Measurements from ENCODE around the gene LRFN5.

LRFN5 gene

GRCh38 chr14:41608681-41609390, 2.2 kb downstream of the LRFN5 start:
- Mint-ChIP-seq H3K27ac (no peak overlapping the region), H3K27me3 (ENCODE audit: low read depth) (peaks cover 75% of the 10 kb centered on the region), H3K9me3 (no peaks in the 10 kb centered on the region), H3K4me1 (ENCODE audit: low read depth) (peaks cover 9% of the 10 kb centered on the region), H3K36me3 (ENCODE audit: low read depth) (no peaks in the 10 kb centered on the region), H3K4me3 (no peak overlapping the region)
- DNase-seq (ENCODE audit: low spot score) = no peak

GRCh38 chr14:41609704-41610183, 3.1 kb downstream of the LRFN5 start:
- H3K4me3 Mint-ChIP-seq = no peak overlapping the region
- no peak overlapping the region for H3K27ac Mint-ChIP-seq
- H3K36me3 Mint-ChIP-seq (ENCODE audit: low read depth) = no peaks in the 10 kb centered on the region
- peaks cover 67% of the 10 kb centered on the region for H3K27me3 Mint-ChIP-seq (ENCODE audit: low read depth)
- no peak for DNase-seq (ENCODE audit: low spot score)
- peaks cover 7% of the 10 kb centered on the region for H3K4me1 Mint-ChIP-seq (ENCODE audit: low read depth)
- H3K9me3 Mint-ChIP-seq = no peaks in the 10 kb centered on the region

- H3K4me3 Mint-ChIP-seq = no peak overlapping the region
- H3K36me3 Mint-ChIP-seq (ENCODE audit: low read depth) = no peaks in the 10 kb centered on the region
- no peaks in the 10 kb centered on the region for H3K9me3 Mint-ChIP-seq
- H3K4me1 Mint-ChIP-seq (ENCODE audit: low read depth) = no peaks in the 10 kb centered on the region
- no peak overlapping the region for H3K27ac Mint-ChIP-seq
- H3K27me3 Mint-ChIP-seq (ENCODE audit: low read depth) = peaks cover 17% of the 10 kb centered on the region
- DNase-seq (ENCODE audit: low spot score) = no peak
Measured at GRCh38 chr14:41615011-41615595, 8.4 kb downstream of the LRFN5 start.

DNA sequence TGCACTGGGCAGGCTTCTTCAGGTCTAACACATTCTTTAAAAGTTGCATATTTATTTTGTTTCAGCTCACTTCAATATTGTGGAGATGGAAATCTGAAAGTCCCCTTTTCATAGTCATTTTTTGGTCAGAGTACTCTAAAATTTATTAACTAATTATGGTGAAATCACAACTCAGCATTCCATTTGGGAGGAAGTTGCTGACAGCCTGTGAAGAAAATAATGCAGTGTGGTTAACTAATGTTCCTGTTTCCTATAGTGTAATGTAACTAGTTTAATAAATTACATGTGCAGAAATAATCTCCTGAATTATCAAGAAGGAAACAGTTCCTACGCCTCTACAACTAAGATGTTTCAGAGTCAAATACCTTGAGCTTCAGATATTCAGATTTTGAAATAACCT, 17.1 kb downstream of the LRFN5 start:
- DNase-seq (ENCODE audit: low spot score) = no peak
- Mint-ChIP-seq H3K4me3 (no peak overlapping the region), H3K9me3 (no peaks in the 10 kb centered on the region), H3K4me1 (ENCODE audit: low read depth) (no peaks in the 10 kb centered on the region), H3K27ac (no peak overlapping the region), H3K36me3 (ENCODE audit: low read depth) (no peaks in the 10 kb centered on the region), H3K27me3 (ENCODE audit: low read depth) (no peaks in the 10 kb centered on the region)

GRCh38 chr14:41629876-41630275, 23.2 kb downstream of the LRFN5 start:
- Mint-ChIP-seq H3K4me3 (no peak overlapping the region), H3K27ac (no peak overlapping the region), H3K9me3 (no peaks in the 10 kb centered on the region), H3K4me1 (ENCODE audit: low read depth) (no peaks in the 10 kb centered on the region), H3K27me3 (ENCODE audit: low read depth) (no peaks in the 10 kb centered on the region), H3K36me3 (ENCODE audit: low read depth) (no peaks in the 10 kb centered on the region)
- DNase-seq (ENCODE audit: low spot score) = no peak

DNA sequence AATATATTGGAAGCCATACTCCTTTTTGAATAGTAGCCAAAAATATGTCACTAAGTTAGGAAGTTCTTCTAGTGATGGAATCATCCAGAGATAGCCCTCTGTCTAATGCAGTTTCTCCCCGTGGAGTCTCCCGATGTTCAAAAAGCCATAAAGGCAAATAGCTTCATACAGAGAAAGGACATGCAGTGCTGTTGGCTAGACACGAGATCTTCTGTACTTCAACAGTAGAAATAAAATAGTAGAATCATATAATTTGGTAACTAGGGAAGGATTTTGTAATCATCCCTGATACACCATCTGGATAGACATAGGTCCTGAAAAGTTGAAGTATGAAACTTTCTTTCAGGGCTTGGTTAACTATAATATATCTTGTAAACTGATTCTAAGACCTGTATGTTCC, 27.6 kb downstream of the LRFN5 start:
- Mint-ChIP-seq H3K36me3 (ENCODE audit: low read depth) (no peaks in the 10 kb centered on the region), H3K27me3 (ENCODE audit: low read depth) (no peaks in the 10 kb centered on the region), H3K27ac (no peak overlapping the region), H3K4me1 (ENCODE audit: low read depth) (no peaks in the 10 kb centered on the region), H3K4me3 (no peak overlapping the region), H3K9me3 (no peaks in the 10 kb centered on the region)
- DNase-seq (ENCODE audit: low spot score) = no peak

- Mint-ChIP-seq H3K27me3 (ENCODE audit: low read depth) (no peaks in the 10 kb centered on the region), H3K36me3 (ENCODE audit: low read depth) (no peaks in the 10 kb centered on the region), H3K27ac (no peak overlapping the region), H3K4me1 (ENCODE audit: low read depth) (no peaks in the 10 kb centered on the region), H3K9me3 (no peaks in the 10 kb centered on the region), H3K4me3 (no peak overlapping the region)
- DNase-seq (ENCODE audit: low spot score) = no peak
Measured at GRCh38 chr14:41636492-41637392, 30.1 kb downstream of the LRFN5 start.

- DNase-seq (ENCODE audit: low spot score) = no peak
- Mint-ChIP-seq H3K27ac (no peak overlapping the region), H3K4me3 (no peak overlapping the region), H3K9me3 (no peaks in the 10 kb centered on the region), H3K27me3 (ENCODE audit: low read depth) (no peaks in the 10 kb centered on the region), H3K36me3 (ENCODE audit: low read depth) (no peaks in the 10 kb centered on the region), H3K4me1 (ENCODE audit: low read depth) (no peaks in the 10 kb centered on the region)
Measured at GRCh38 chr14:41641690-41642089, 35.0 kb downstream of the LRFN5 start.

- Mint-ChIP-seq H3K4me3 (no peak overlapping the region), H3K36me3 (ENCODE audit: low read depth) (no peaks in the 10 kb centered on the region), H3K27me3 (ENCODE audit: low read depth) (no peaks in the 10 kb centered on the region)
Measured at GRCh38 chr14:41642367-41642766, 35.7 kb downstream of the LRFN5 start.

GRCh38 chr14:41642789-41643188, 36.1 kb downstream of the LRFN5 start:
- no peak overlapping the region for H3K27ac Mint-ChIP-seq
- no peaks in the 10 kb centered on the region for H3K36me3 Mint-ChIP-seq (ENCODE audit: low read depth)

More at GRCh38 chr14:41642367-41642766, 35.7 kb downstream of the LRFN5 start:
- Mint-ChIP-seq H3K4me1 (ENCODE audit: low read depth) (no peaks in the 10 kb centered on the region), H3K9me3 (no peaks in the 10 kb centered on the region), H3K27ac (no peak overlapping the region)
- no peak for DNase-seq (ENCODE audit: low spot score)

GRCh38 chr14:41644606-41645005, 37.9 kb downstream of the LRFN5 start:
- no peak overlapping the region for H3K27ac Mint-ChIP-seq
- H3K9me3 Mint-ChIP-seq = no peaks in the 10 kb centered on the region
- no peaks in the 10 kb centered on the region for H3K27me3 Mint-ChIP-seq (ENCODE audit: low read depth)
- no peaks in the 10 kb centered on the region for H3K36me3 Mint-ChIP-seq (ENCODE audit: low read depth)
- no peak for DNase-seq (ENCODE audit: low spot score)
- H3K4me1 Mint-ChIP-seq (ENCODE audit: low read depth) = no peaks in the 10 kb centered on the region
- H3K4me3 Mint-ChIP-seq = no peak overlapping the region

More at GRCh38 chr14:41642789-41643188, 36.1 kb downstream of the LRFN5 start:
- Mint-ChIP-seq H3K4me1 (ENCODE audit: low read depth) (no peaks in the 10 kb centered on the region), H3K27me3 (ENCODE audit: low read depth) (no peaks in the 10 kb centered on the region), H3K9me3 (no peaks in the 10 kb centered on the region), H3K4me3 (no peak overlapping the region)
- DNase-seq (ENCODE audit: low spot score) = no peak

GRCh38 chr14:41650802-41651201, 44.1 kb downstream of the LRFN5 start:
- Mint-ChIP-seq H3K4me1 (ENCODE audit: low read depth) (no peaks in the 10 kb centered on the region), H3K4me3 (no peak overlapping the region), H3K27ac (no peak overlapping the region), H3K9me3 (no peaks in the 10 kb centered on the region), H3K36me3 (ENCODE audit: low read depth) (no peaks in the 10 kb centered on the region), H3K27me3 (ENCODE audit: low read depth) (no peaks in the 10 kb centered on the region)
- DNase-seq (ENCODE audit: low spot score) = no peak

DNA sequence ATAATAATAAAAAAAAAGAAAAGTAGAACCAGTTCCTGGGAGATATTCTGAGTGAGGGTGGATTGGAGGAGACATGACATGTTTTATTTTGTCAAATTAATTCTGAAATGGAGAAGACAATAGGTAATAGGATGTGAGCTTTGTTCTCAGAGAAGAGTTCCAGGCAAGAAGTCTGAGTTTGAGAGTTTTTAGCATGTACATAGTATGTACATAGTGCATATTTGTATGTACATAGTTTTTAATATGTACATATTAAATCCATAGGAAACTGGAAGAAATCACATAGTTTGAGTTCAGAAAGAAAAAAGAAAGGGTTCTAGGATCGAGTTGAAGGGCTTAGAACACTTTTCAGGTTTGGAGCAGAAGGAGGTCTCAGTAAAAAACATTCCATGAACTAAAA, 47.5 kb downstream of the LRFN5 start:
- no peak for DNase-seq (ENCODE audit: low spot score)

More for the DNA sequence above, 47.5 kb downstream of the LRFN5 start:
- Mint-ChIP-seq H3K9me3 (no peaks in the 10 kb centered on the region), H3K4me3 (no peak overlapping the region), H3K27ac (no peak overlapping the region), H3K36me3 (ENCODE audit: low read depth) (no peaks in the 10 kb centered on the region), H3K4me1 (ENCODE audit: low read depth) (no peaks in the 10 kb centered on the region), H3K27me3 (ENCODE audit: low read depth) (no peaks in the 10 kb centered on the region)
